NCI-H524 treated with DMSO at 0.1 percent for 48 hours (cell line): ENCODE measurements around the gene MACROD2.

Source experiments
- DNase-seq: peaks from one replicate; lab custom pipeline; 2025; lab: John Stamatoyannopoulos, UW

MACROD2 gene

DNA sequence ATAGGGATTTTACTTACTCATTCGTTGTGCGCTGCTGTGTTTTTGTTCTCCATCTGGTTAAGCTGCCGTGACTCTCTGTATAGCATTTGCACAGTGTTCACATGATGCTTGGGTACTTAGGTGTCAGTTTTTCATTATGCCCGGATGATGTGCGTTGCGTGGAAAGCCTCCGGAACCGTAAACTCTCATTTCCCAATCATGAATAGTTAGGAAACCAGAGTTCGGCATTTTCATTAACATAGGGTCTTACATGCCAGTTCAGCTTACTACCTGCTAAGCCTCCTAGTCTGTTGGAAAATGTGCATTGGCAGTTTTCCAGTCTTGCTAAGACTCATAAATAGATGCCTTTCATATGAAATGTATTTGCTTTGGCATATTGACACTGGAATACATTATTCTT lies 825.5 kb downstream of the MACROD2 start:
- DNase-seq, result no peak

GRCh38 chr20:14821251-14821650 lies 825.9 kb downstream of the MACROD2 start:
- DNase-seq, result no peak

- no peak for DNase-seq
These were observed 829.7 kb downstream of the MACROD2 start for GRCh38 chr20:14824996-14825395.

GRCh38 chr20:14826543-14827313 lies 831.4 kb downstream of the MACROD2 start:
- DNase-seq, result no peak

DNA sequence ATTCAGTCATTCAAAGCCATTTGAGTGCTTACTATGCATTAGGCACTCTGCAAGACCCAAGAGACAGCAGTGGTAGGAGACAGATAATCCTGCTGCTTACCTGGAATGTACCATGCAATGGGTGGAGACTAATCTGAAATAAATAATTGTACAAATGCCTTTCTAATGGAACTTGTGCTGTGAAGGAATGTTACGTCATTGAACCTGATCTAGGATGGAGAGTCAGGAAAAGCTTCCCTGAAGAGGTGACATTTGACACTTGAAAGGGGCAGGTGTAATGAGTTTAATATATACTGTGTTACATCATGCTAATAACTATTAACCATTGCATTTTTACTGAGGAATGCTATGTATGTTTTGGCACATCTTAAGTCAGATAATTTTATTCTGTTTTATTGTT lies 833.1 kb downstream of the MACROD2 start:
- no peak for DNase-seq

DNA sequence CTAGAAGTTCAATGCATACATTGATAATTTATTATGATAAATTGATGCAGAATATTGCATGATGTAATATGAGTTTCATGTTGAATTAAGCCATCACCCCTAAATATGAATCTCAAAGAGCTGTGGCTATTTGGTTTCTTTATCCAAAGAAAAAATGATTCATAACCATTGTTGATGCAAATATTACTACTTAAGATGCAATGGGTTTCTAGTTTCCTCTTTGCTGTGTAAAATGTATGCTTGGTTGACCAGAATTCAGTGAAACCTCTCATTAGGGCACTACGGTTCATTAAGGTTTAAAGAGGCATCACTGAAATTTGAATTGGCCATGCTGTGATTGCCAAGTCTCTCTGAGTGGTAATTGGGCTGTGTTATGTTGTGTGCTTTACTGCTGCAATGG lies 834.6 kb downstream of the MACROD2 start:
- DNase-seq, result no peak

- DNase-seq, result no peak
These were observed 835.1 kb downstream of the MACROD2 start for GRCh38 chr20:14830466-14830865.

GRCh38 chr20:14830899-14831298 lies 835.6 kb downstream of the MACROD2 start:
- no peak for DNase-seq

DNA sequence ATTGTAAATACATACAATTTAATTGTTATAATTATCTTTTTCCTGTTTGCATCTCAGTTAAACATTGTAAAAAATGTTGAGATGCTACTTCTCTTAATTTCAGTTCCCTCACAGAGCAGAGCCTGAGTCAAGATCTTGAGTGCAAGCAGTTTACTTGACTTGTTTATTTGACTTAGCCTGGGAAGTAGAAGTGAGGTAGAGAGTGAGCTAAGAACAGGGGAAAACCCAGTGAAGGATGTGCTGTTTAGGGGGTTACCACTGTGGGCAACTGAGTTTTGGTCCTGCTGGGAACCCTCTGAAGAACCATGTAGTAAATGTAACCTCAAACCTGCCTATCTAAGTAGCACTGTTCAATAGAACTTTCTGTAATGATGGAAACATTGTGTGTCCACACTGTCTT lies 837.3 kb downstream of the MACROD2 start:
- DNase-seq, result no peak

DNA sequence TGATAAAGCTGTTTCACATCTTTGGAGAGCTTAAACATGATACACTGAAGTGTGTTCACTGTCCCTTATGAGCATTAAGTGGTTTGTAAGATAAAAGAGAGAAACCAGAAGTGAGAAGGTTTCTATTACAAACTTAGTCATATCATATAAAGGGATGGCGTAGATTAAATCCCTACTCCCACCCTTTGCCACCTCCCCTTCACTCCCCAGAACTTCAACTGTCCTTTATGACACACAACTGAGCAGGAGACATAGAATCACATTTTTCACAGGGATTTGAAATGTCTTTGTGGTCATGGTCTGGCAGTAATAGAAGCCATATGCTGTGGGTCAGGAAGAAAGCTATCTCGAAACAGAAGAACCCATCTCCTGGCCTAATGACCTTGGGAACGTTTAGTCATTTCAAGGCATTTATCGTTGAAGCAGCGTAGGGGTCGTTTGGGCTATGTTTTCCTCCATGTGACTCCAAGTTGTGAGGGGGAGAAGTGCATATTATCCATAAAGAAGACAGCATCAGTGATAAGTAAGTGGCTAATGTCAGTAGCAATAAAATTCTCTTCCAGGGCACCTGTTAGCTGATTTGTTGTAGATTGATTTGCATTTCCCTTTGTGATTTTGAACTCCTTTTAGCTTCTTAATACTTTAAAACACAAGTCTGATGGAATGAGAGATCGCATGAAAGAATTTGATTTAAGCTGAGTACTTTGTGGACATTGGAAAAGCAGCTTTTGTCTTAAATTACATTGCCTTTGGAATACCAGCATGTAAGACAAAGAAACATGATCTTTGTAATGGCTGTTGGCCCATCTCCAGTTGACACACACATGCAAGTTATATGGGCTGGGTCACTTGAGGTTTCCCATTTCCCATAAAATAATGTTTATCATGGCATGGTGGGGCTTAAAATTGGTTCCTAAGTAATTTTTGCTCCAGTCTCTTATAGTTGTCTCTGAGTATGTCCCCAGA lies 843.6 kb downstream of the MACROD2 start:
- DNase-seq, result no peak

- DNase-seq, result no peak
These were observed 850.2 kb downstream of the MACROD2 start for GRCh38 chr20:14845199-14846160.

GRCh38 chr20:14848806-14849205 lies 853.5 kb downstream of the MACROD2 start:
- no peak for DNase-seq

DNA sequence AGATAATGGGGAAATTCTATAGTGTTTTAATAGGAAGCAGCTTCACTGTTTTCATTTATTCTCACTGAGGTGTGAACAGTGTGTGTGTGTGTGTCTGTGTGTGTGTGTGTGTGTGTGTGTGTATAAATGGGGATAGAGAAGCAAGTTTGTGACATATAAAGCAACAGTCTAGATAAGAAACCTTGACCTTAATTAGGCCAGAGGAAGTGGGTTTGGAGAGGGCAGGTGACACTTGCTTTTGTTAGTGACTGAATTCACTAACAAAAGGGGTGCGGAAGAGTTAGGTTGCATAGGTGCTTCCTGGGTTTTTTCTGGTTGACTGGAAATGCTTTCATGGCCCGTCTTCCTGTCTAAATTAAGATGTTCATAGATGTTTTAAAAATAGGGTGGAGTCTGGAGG lies 857.8 kb downstream of the MACROD2 start:
- no peak for DNase-seq

DNA sequence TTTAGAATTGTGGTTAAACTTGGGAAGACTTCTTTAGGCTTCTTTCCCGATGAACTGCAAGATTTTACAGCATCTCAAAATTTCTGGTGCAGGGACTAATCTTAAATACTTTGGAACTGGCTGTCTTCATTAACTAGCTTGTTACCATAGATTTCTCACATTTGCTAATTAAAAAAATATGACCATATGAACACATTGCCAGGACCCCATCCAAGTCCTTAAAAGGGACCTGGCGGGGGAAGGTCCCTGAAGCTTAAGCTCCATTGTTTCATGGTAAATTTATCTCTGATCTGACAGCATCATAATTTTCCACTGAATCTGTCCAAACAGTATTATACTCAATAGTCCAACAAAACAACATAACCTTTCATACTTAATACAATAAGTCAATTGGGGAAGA lies 859.9 kb downstream of the MACROD2 start:
- DNase-seq, result no peak

- no peak for DNase-seq
These were observed 864.3 kb downstream of the MACROD2 start for GRCh38 chr20:14859627-14860026.

DNA sequence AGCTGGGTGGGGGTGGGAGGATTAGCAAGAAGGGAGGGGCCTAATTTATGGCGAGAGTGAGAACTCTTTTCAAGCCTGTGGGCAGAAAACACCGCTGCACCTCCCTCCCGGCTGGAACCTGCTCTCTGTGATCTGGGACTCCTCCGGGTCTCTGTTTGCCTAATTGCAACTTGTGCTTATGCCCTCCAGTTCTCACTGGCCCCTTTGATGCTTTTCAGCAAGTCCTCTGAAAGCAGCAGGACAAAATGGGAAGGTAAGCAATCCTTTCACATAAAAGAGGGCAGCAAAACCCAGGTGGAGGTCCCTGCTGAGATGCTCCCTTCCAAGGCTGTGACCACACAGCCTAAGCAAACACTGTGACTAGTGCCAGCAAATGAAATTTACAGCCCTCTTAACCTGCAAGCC lies 865.1 kb downstream of the MACROD2 start:
- DNase-seq, result no peak

GRCh38 chr20:14861028-14861699 lies 865.8 kb downstream of the MACROD2 start:
- DNase-seq, result no peak

- no peak for DNase-seq
These were observed 869.9 kb downstream of the MACROD2 start for GRCh38 chr20:14865169-14865568.

- DNase-seq, result no peak
These were observed 870.4 kb downstream of the MACROD2 start for GRCh38 chr20:14865731-14866130.

- no peak for DNase-seq
These were observed 871.7 kb downstream of the MACROD2 start for GRCh38 chr20:14866841-14867514.
